GM21723 (cell line): Measurements from ENCODE around the gene ARMH4.

Experiments used
- ATAC-seq: cut with Tn5 transposase; IDR thresholded peaks from one replicate; pipeline ENCODE4 v1.9.1; 2021; ENCODE audit warnings: mild to moderate bottlenecking, moderate library complexity; ENCODE audit not compliant: unreplicated experiment

Gene ARMH4

GRCh38 chr14:57974896-57975295 is 177.1 kb downstream of the ARMH4 start:
- ATAC-seq: no peak

- no peak for ATAC-seq
Observed at GRCh38 chr14:57970594-57970993, 181.4 kb downstream of the ARMH4 start.

- ATAC-seq: no peak
Observed at GRCh38 chr14:57970175-57970574, 181.8 kb downstream of the ARMH4 start.

- no peak for ATAC-seq
Observed at GRCh38 chr14:57963071-57963470, 188.9 kb downstream of the ARMH4 start.

- no peak for ATAC-seq
Observed at GRCh38 chr14:57962325-57963035, 189.5 kb downstream of the ARMH4 start.

GRCh38 chr14:57961786-57962060 is 190.3 kb downstream of the ARMH4 start:
- no peak for ATAC-seq

- ATAC-seq: no peak
Observed at GRCh38 chr14:57960946-57961785, 190.8 kb downstream of the ARMH4 start.

- ATAC-seq: no peak
Observed at GRCh38 chr14:57957441-57957840, 194.6 kb downstream of the ARMH4 start.
